Muscle layer of duodenum (tissue), 2 donors: ENCODE results near the gene TMEM59L.

Experiments
- H3K27ac ChIP-seq: one replicate; pipeline ENCODE4 v1.7.0; 2013; ENCODE audit warnings: mild to moderate bottlenecking, low read length
- H3K27me3 ChIP-seq: one replicate; pipeline ENCODE4 v1.7.0; 2013; ENCODE audit warnings: low read depth, mild to moderate bottlenecking, control low read depth, low read length
- H3K36me3 ChIP-seq, 2 donors: one replicate each; pipeline ENCODE4 v1.7.0; 2013; ENCODE audit warnings: low read length in 2 of 2, control low read depth in 1 of 2, mild to moderate bottlenecking in 1 of 2; ENCODE audit not compliant: insufficient read depth in 2 of 2, control insufficient read depth in 1 of 2
- H3K4me1 ChIP-seq, 2 donors: one replicate each; pipeline ENCODE4 v1.7.0; 2013; ENCODE audit warnings: low read length in 2 of 2, mild to moderate bottlenecking in 2 of 2, control low read depth in 1 of 2, moderate library complexity in 1 of 2; ENCODE audit not compliant: insufficient read depth in 2 of 2, control insufficient read depth in 1 of 2
- H3K4me3 ChIP-seq, 2 donors: one replicate each; pipeline ENCODE4 v1.7.0; 2013; ENCODE audit warnings: low read length in 2 of 2, low read depth in 1 of 2, mild to moderate bottlenecking in 1 of 2
- H3K9me3 ChIP-seq, 2 donors: one replicate each; pipeline ENCODE4 v1.7.0; 2013; ENCODE audit warnings: low read length in 2 of 2, control low read depth in 1 of 2, mild to moderate bottlenecking in 1 of 2; ENCODE audit not compliant: control insufficient read depth in 1 of 2
- donor health status: healthy.

The TMEM59L gene

GRCh38 chr19:18657590-18658365, 45.1 kb downstream of the TMEM59L start:
- H3K36me3 ChIP-seq = peaks cover 0 to 3% of the 10 kb centered on the region in 2 donors
- no peaks in the 10 kb centered on the region for H3K9me3 ChIP-seq
- H3K4me3 ChIP-seq = no peak overlapping the region
- H3K27ac ChIP-seq = peak overlapping the region; percentile 41
- peaks cover 4 to 27% of the 10 kb centered on the region in 2 donors for H3K4me1 ChIP-seq
- no peaks in the 10 kb centered on the region for H3K27me3 ChIP-seq

GRCh38 chr19:18658366-18658855, 45.7 kb downstream of the TMEM59L start:
- Histone ChIP-seq H3K9me3 (no peaks in the 10 kb centered on the region), H3K4me3 (no peak overlapping the region), H3K27me3 (no peaks in the 10 kb centered on the region), H3K36me3 (peaks cover 0 to 3% of the 10 kb centered on the region in 2 donors), H3K4me1 (peaks cover 4 to 32% of the 10 kb centered on the region in 2 donors), H3K27ac (peak overlapping the region; percentile 67)

- H3K4me3 ChIP-seq = no peak overlapping the region
- H3K9me3 ChIP-seq = no peaks in the 10 kb centered on the region
- no peaks in the 10 kb centered on the region for H3K27me3 ChIP-seq
- peak overlapping the region; percentile 67 for H3K27ac ChIP-seq
- H3K36me3 ChIP-seq = peaks cover 0 to 6% of the 10 kb centered on the region in 2 donors
- H3K4me1 ChIP-seq = peaks cover 4 to 38% of the 10 kb centered on the region in 2 donors
Observed at GRCh38 chr19:18659281-18660050, 46.8 kb downstream of the TMEM59L start.

GRCh38 chr19:18660051-18660910, 47.6 kb downstream of the TMEM59L start:
- Histone ChIP-seq H3K9me3 (no peaks in the 10 kb centered on the region), H3K27ac (no peak overlapping the region), H3K4me3 (no peak overlapping the region), H3K36me3 (peaks cover 0 to 6% of the 10 kb centered on the region in 2 donors), H3K4me1 (peaks cover 4 to 38% of the 10 kb centered on the region in 2 donors), H3K27me3 (no peaks in the 10 kb centered on the region)

GRCh38 chr19:18660939-18661670, 48.4 kb downstream of the TMEM59L start:
- peaks cover 0 to 11% of the 10 kb centered on the region in 2 donors for H3K36me3 ChIP-seq
- no peaks in the 10 kb centered on the region for H3K9me3 ChIP-seq
- H3K4me3 ChIP-seq = no peak overlapping the region
- no peaks in the 10 kb centered on the region for H3K27me3 ChIP-seq
- H3K4me1 ChIP-seq = peaks cover 4 to 46% of the 10 kb centered on the region in 2 donors
- H3K27ac ChIP-seq = no peak overlapping the region

- Histone ChIP-seq H3K27ac (no peak overlapping the region), H3K4me1 (peaks cover 4 to 35% of the 10 kb centered on the region in 2 donors)
Observed at GRCh38 chr19:18662972-18663732, 50.5 kb downstream of the TMEM59L start.

GRCh38 chr19:18663940-18664530, 51.4 kb downstream of the TMEM59L start:
- Histone ChIP-seq H3K27ac (no peak overlapping the region), H3K9me3 (no peaks in the 10 kb centered on the region), H3K27me3 (no peaks in the 10 kb centered on the region), H3K36me3 (peaks cover 5 to 34% of the 10 kb centered on the region in 2 donors), H3K4me1 (peaks cover 0 to 31% of the 10 kb centered on the region in 2 donors), H3K4me3 (no peak overlapping the region)

More at GRCh38 chr19:18662972-18663732, 50.5 kb downstream of the TMEM59L start:
- Histone ChIP-seq H3K36me3 (peaks cover 5 to 25% of the 10 kb centered on the region in 2 donors), H3K4me3 (no peak overlapping the region), H3K27me3 (no peaks in the 10 kb centered on the region), H3K9me3 (no peaks in the 10 kb centered on the region)

- H3K27ac ChIP-seq = no peak overlapping the region
- H3K4me1 ChIP-seq = peaks cover 0 to 23% of the 10 kb centered on the region in 2 donors
- H3K36me3 ChIP-seq = peaks cover 5 to 42% of the 10 kb centered on the region in 2 donors
- no peaks in the 10 kb centered on the region for H3K9me3 ChIP-seq
- H3K4me3 ChIP-seq = peak overlapping the region in 1 of 2 donors; percentile 1
- H3K27me3 ChIP-seq = no peaks in the 10 kb centered on the region
Observed at GRCh38 chr19:18665771-18666202, 53.1 kb downstream of the TMEM59L start.

GRCh38 chr19:18666317-18666716, 53.6 kb downstream of the TMEM59L start:
- Histone ChIP-seq H3K27me3 (no peaks in the 10 kb centered on the region), H3K4me3 (no peak overlapping the region), H3K27ac (no peak overlapping the region), H3K9me3 (no peaks in the 10 kb centered on the region), H3K4me1 (peaks cover 0 to 23% of the 10 kb centered on the region in 2 donors), H3K36me3 (peaks cover 5 to 42% of the 10 kb centered on the region in 2 donors)
